HCT116 (cell line): ENCODE measurements around the gene BORCS5. TPM values are rescaled to one million over a fixed set of nuclear protein-coding genes. Genes with fewer than 3 reads are reported as not detected.

ENCODE experiments used
- ATAC-seq: fragments of 200-7000 bp; cut with Tn5 transposase; 2 replicates; pipeline ENCODE4 v1.9.1; 2020; ENCODE audit warnings: mild to moderate bottlenecking, moderate library complexity
- BruUV-seq: library from RNA; stranded (reverse); fragments of 400-500 nt; replicated peaks from 2 replicates; lab custom pipeline; 2021; lab: Mats Ljungman, UMichigan
- CTCF ChIA-PET: fragments of 300-600 bp; sonication (Branson Sonifier 250); formaldehyde crosslinking; loops from one replicate; lab custom pipeline; 2021; ENCODE audit warnings: antibody characterized with exemption; lab: Charles Lee
- POLR2A ChIA-PET: fragments of 300-600, 350-600 bp; sonication (Branson Sonifier 250); formaldehyde crosslinking; loops from one replicate; lab custom pipeline; 2021; ENCODE audit warnings: antibody characterized with exemption; lab: Charles Lee
- RAD21 ChIA-PET, 2 experiments: fragments of 300-600 bp; sonication (Branson Sonifier 250); formaldehyde crosslinking; loops; one replicate each; lab custom pipeline; 2023; ENCODE audit warnings: low total read pairs in 2 of 2; ENCODE audit not compliant: uncharacterized antibody in 2 of 2, unreplicated experiment in 2 of 2, low non-redundant PET in 1 of 2; lab: Charles Lee
- DNase-seq: peaks from one replicate; pipeline ENCODE4 v3.0.0-alpha.2; 2010; ENCODE audit warnings: low read depth, low spot score
- H2AFZ ChIP-seq: fragments of 200-600 bp; shearing (Covaris generic), sonication (generic); 2 replicates; pipeline ENCODE4 v1.6.1; 2017; ENCODE audit warnings: low read depth, mixed run types, mixed read lengths, antibody characterized with exemption, low read length; ENCODE audit not compliant: poor library complexity, severe bottlenecking
- H3K27ac ChIP-seq: 2 replicates; pipeline ENCODE4 v1.5.1; 2012; ENCODE audit warnings: low read depth, low read length
- H3K27me3 ChIP-seq: fragments of 200-600 bp; sonication (generic); 2 replicates; pipeline ENCODE4 v1.6.1; 2016; ENCODE audit warnings: mixed run types, low read length, mixed read lengths; ENCODE audit not compliant: insufficient read depth
- H3K36me3 ChIP-seq, 2 experiments: fragments of 200-500 bp in 1 of 2; fragments of 200-600 bp in 1 of 2; sonication (Bioruptor generic) in 1 of 2; sonication (generic) in 1 of 2; 2 replicates each; pipeline versions ENCODE4 v1.5.1 to v1.6.1; 2014 to 2016; ENCODE audit warnings: low read length in 2 of 2, inconsistent platforms in 1 of 2, mixed read lengths in 1 of 2, mixed run types in 1 of 2; ENCODE audit not compliant: insufficient read depth in 2 of 2, control insufficient read depth in 1 of 2
- H3K4me1 ChIP-seq, 2 experiments: fragments of 200-600 bp in 1 of 2; sonication (generic) in 1 of 2; 2 replicates each; pipeline versions ENCODE4 v1.5.1 to v1.6.1; 2012 to 2017; ENCODE audit warnings: low read length in 2 of 2, inconsistent platforms in 1 of 2, mild to moderate bottlenecking in 1 of 2, mixed read lengths in 1 of 2, mixed run types in 1 of 2, moderate library complexity in 1 of 2; ENCODE audit not compliant: insufficient read depth in 2 of 2, control insufficient read depth in 1 of 2
- H3K4me2 ChIP-seq: fragments of 200-600 bp; sonication (generic); 2 replicates; pipeline ENCODE4 v1.6.1; 2017; ENCODE audit warnings: mixed run types, low read length, mixed read lengths
- H3K4me3 ChIP-seq, 2 experiments: fragments of 200-600 bp in 1 of 2; sonication (generic) in 1 of 2; replicated peaks in 1 of 2; 2 replicates each; pipeline ENCODE4 v1.5.1; 2011 to 2016; ENCODE audit warnings: low read length in 2 of 2, control low read depth in 1 of 2, low read depth in 1 of 2, mild to moderate bottlenecking in 1 of 2, mixed read lengths in 1 of 2, mixed run types in 1 of 2
- H3K79me2 ChIP-seq: fragments of 200-600 bp; sonication (generic); 2 replicates; pipeline ENCODE4 v1.6.1; 2017; ENCODE audit warnings: mild to moderate bottlenecking, mixed run types, low read length, moderate library complexity, mixed read lengths; ENCODE audit not compliant: insufficient read depth
- H3K9ac ChIP-seq: fragments of 200-600 bp; sonication (generic); 2 replicates; pipeline ENCODE4 v1.6.1; 2016; ENCODE audit warnings: low read length, mixed read lengths
- H3K9me2 ChIP-seq: fragments of 200-600 bp; sonication (generic), shearing (Covaris generic); 2 replicates; pipeline ENCODE4 v1.6.1; 2017; ENCODE audit warnings: mixed run types, mild to moderate bottlenecking, moderate library complexity; ENCODE audit not compliant: insufficient read depth
- H3K9me3 ChIP-seq, 2 experiments: fragments of 200-500 bp in 1 of 2; fragments of 200-600 bp in 1 of 2; sonication (Bioruptor generic) in 1 of 2; sonication (generic) in 1 of 2; 2 replicates each; pipeline ENCODE4 v1.6.1; 2014 to 2017; ENCODE audit warnings: low read length in 2 of 2, mixed read lengths in 2 of 2, inconsistent platforms in 1 of 2, low read depth in 1 of 2, mild to moderate bottlenecking in 1 of 2, mixed run types in 1 of 2, moderate library complexity in 1 of 2; ENCODE audit not compliant: control insufficient read depth in 1 of 2, insufficient read depth in 1 of 2
- H4K20me1 ChIP-seq: fragments of 200-600 bp; sonication (generic), shearing (Covaris generic); 2 replicates; pipeline ENCODE4 v1.6.1; 2017; ENCODE audit warnings: mixed run types, mild to moderate bottlenecking, moderate library complexity; ENCODE audit not compliant: insufficient read depth
- CEBPB ChIP-seq: IDR thresholded peaks from 2 replicates; pipeline ENCODE4 v1.6.1; 2012; ENCODE audit warnings: low read depth
- CTCF ChIP-seq, 3 experiments: fragments of 200-600 bp in 1 of 3; sonication (generic) in 1 of 3; IDR thresholded peaks in 2 of 3; conservative IDR thresholded peaks in 1 of 3; 2 replicates each; pipeline ENCODE4 v1.5.1; 2012 to 2017; ENCODE audit warnings: low read depth in 2 of 3, low read length in 2 of 3, antibody characterized with exemption in 1 of 3, borderline replicate concordance in 1 of 3, control low read depth in 1 of 3, mild to moderate bottlenecking in 1 of 3, mixed read lengths in 1 of 3, mixed run types in 1 of 3, moderate library complexity in 1 of 3; ENCODE audit not compliant: insufficient read depth in 1 of 3
- EZH2phosphoT487 ChIP-seq: fragments of 200-600 bp; IDR thresholded peaks from 2 replicates; pipeline ENCODE4 v1.6.1; 2018; ENCODE audit warnings: antibody characterized with exemption, borderline replicate concordance
- JUND ChIP-seq: IDR thresholded peaks from 2 replicates; pipeline ENCODE4 v1.6.1; 2012
- POLR2A ChIP-seq: IDR thresholded peaks from 2 replicates; pipeline ENCODE4 v1.7.0; 2011; ENCODE audit warnings: borderline replicate concordance; ENCODE audit not compliant: insufficient read depth, insufficient read length; ENCODE audit errors: extremely low read depth
- POLR2AphosphoS5 ChIP-seq: IDR thresholded peaks from 2 replicates; pipeline ENCODE4 v1.6.1; 2011; ENCODE audit warnings: mild to moderate bottlenecking, low read depth, low read length, moderate library complexity
- RAD21 ChIP-seq: IDR thresholded peaks from 2 replicates; pipeline ENCODE4 v1.6.1; 2012; ENCODE audit warnings: low read depth, mild to moderate bottlenecking
- REST ChIP-seq: IDR thresholded peaks from 2 replicates; pipeline ENCODE4 v1.6.1; 2012; ENCODE audit warnings: low read depth
- SP1 ChIP-seq: IDR thresholded peaks from 2 replicates; pipeline ENCODE4 v1.6.1; 2012; ENCODE audit warnings: low read depth
- SRF ChIP-seq: IDR thresholded peaks from 2 replicates; pipeline ENCODE4 v1.6.1; 2012; ENCODE audit warnings: low read depth
- TCF7L2 ChIP-seq: IDR thresholded peaks from 2 replicates; pipeline ENCODE4 v1.7.0; 2011; ENCODE audit warnings: borderline replicate concordance, inconsistent platforms; ENCODE audit not compliant: insufficient read depth, insufficient read length; ENCODE audit errors: extremely low read depth
- intact Hi-C: fragments of 100-400 bp; cut with micrococcal nuclease; formaldehyde crosslinking; loops from 2 replicates; pipeline ENCODE4 v1.10.0; 2022
- total RNA-seq: library from RNA; stranded (reverse); gene quantifications from one replicate; pipeline ENCODE4 v1.2.1, GENCODE V29; 2021; ENCODE audit not compliant: unreplicated experiment

The BORCS5 gene
- total RNA-seq, 1 experiment from 2014 or later, result 8.7 TPM

- Histone ChIP-seq H2AFZ (no peak overlapping the region), H3K4me3 (no peak overlapping the region), H3K9me3 (no peaks in the 10 kb centered on the region), H3K27ac (no peak overlapping the region), H3K36me3 (no peaks in the 10 kb centered on the region), H3K9me2 (no peaks in the 10 kb centered on the region; the same call in 1 of the 2 replicates), H3K79me2 (no peaks in the 10 kb centered on the region), H4K20me1 (no peaks in the 10 kb centered on the region), H3K4me1 (no peaks in the 10 kb centered on the region), H3K4me2 (no peak overlapping the region), H3K9ac (no peak overlapping the region), H3K27me3 (no peaks in the 10 kb centered on the region)
- ATAC-seq, result no peak
- RAD21 ChIA-PET, result no interaction called here
- no TSS peak for BruUV-seq
- no peak for DNase-seq
- POLR2A ChIA-PET, result no interaction called here
- CTCF ChIA-PET, result no interaction called here
- intact Hi-C loops, result no loop called here
- no peak for TF ChIP-seq REST
- TF ChIP-seq SP1, result no peak
- TF ChIP-seq EZH2phosphoT487, result no peak
- no peak for TF ChIP-seq POLR2AphosphoS5
- TF ChIP-seq TCF7L2, result no peak
- no peak for TF ChIP-seq CEBPB
- no peak for TF ChIP-seq POLR2A
- TF ChIP-seq RAD21, result no peak
- no peak for TF ChIP-seq CTCF (IDR thresholded peaks at IDR 0.05 in 2 of 3, conservative IDR thresholded peaks at IDR 0.05 in 1 of 3; ENCODE audit: borderline replicate concordance in 1 of 3, insufficient read depth in 1 of 3, low read depth in 2 of 3, low read length in 2 of 3)
- no peak for TF ChIP-seq JUND
- no peak for TF ChIP-seq SRF
These were observed 97.4 kb downstream of the BORCS5 start for GRCh38 chr12:12454315-12454714.
